K562 (cell line): ENCODE measurements around the gene CABP7. TPM values are rescaled to one million over a fixed set of nuclear protein-coding genes. Genes with fewer than 3 reads are reported as not detected.

Experiments used
- BRCA1 ChIP-seq, 2 experiments: fragments of 450-650 bp in 1 of 2; sonication (generic) in 1 of 2; formaldehyde crosslinking in 1 of 2; IDR thresholded peaks; 2 replicates each; pipeline versions ENCODE4 v1.5.0 to v1.6.1; 2017 to 2020; ENCODE audit warnings: mild to moderate bottlenecking in 1 of 2, missing genetic modification reagents in 1 of 2
- DEAF1 ChIP-seq: fragments of 450-650 bp; formaldehyde crosslinking; IDR thresholded peaks from 2 replicates; pipeline ENCODE4 v1.4.0; 2020; ENCODE audit warnings: mild to moderate bottlenecking, moderate library complexity
- IRF9 ChIP-seq: fragments of 450-650 bp; IDR thresholded peaks from 2 replicates; pipeline ENCODE4 v1.6.1; 2016; ENCODE audit warnings: missing biosample characterization, missing genetic modification characterization
- KHSRP ChIP-seq: fragments of 450-650 bp; IDR thresholded peaks from 2 replicates; pipeline ENCODE4 v1.6.1; 2017
- NR2F6 ChIP-seq: fragments of 450-650 bp; formaldehyde crosslinking; IDR thresholded peaks from 2 replicates; pipeline ENCODE4 v1.4.0; 2020; ENCODE audit warnings: mild to moderate bottlenecking
- RBM22 ChIP-seq: fragments of 200-400 bp; formaldehyde crosslinking; IDR thresholded peaks from 2 replicates; pipeline ENCODE4 v1.6.1; 2018; ENCODE audit warnings: low read length, low read depth; ENCODE audit not compliant: poor library complexity, severe bottlenecking
- XRCC5 ChIP-seq: fragments of 200-400 bp; formaldehyde crosslinking; IDR thresholded peaks from 2 replicates; pipeline ENCODE4 v1.6.1; 2017; ENCODE audit warnings: low read depth, mild to moderate bottlenecking, low read length
- ZNF316 ChIP-seq: fragments of 450-650 bp; IDR thresholded peaks from 2 replicates; pipeline ENCODE4 v1.6.1; 2016
- ZNF431 ChIP-seq: sonication (generic); formaldehyde crosslinking; IDR thresholded peaks from 2 replicates; pipeline ENCODE4 v1.8.0; 2022; ENCODE audit warnings: mild to moderate bottlenecking, missing genetic modification reagents
- ZNF507 ChIP-seq: conservative IDR thresholded peaks from 2 replicates; pipeline ENCODE4 v1.6.1; 2017; ENCODE audit warnings: missing genetic modification characterization, missing compliant biosample characterization
- ZNF583 ChIP-seq: fragments of 250-450 bp; sonication (Bioruptor Pico); IDR thresholded peaks from 2 replicates; pipeline ENCODE4 v1.4.0; 2020
- polyA plus RNA-seq, 8 experiments: library from polyadenylated mRNA; depleted of rRNA in 4 of 8; stranded (reverse) in 5 of 8; unstranded in 3 of 8; fragments of >200 nt; fragmentation: Nextera tagmentation in 2 of 8; fragmentation: Illumina TruSeq in 1 of 8; extraction: Ambion mirVana in 2 of 8; extraction: Trizol in 1 of 8; gene quantifications; 2 replicates each; pipeline versions ENCODE4 v1.2.1 to v1.2.3, GENCODE V29; 2011 to 2014; ENCODE audit warnings: inconsistent platforms in 1 of 8, missing spikeins in 1 of 8
- total RNA-seq, 7 experiments: library from RNA; depleted of rRNA in 6 of 7; stranded (reverse); fragments of >200 nt in 6 of 7; fragmentation: Illumina TruSeq in 2 of 7; extraction: Trizol in 2 of 7; gene quantifications; 2 replicates each; pipeline versions ENCODE4 v1.2.1 to v1.2.3, GENCODE V29; 2011 to 2021; ENCODE audit warnings: low replicate concordance in 1 of 7
- TF ChIP-seq, protein P1 (sequence below), 2 experiments: IDR thresholded peaks; 2 replicates each; pipeline ENCODE4 v1.6.1; 2011; ENCODE audit warnings: borderline replicate concordance in 1 of 2, control low read depth in 1 of 2, low read depth in 1 of 2, low read length in 1 of 2, mild to moderate bottlenecking in 1 of 2, mixed read lengths in 1 of 2, moderate library complexity in 1 of 2; ENCODE audit not compliant: insufficient read depth in 1 of 2, insufficient read length in 1 of 2, poor library complexity in 1 of 2, severe bottlenecking in 1 of 2; ENCODE audit errors: extremely low read depth in 1 of 2
- TF ChIP-seq, protein P2 (sequence below): fragments of 250-450 bp; sonication (Bioruptor Pico); IDR thresholded peaks from 2 replicates; pipeline ENCODE4 v1.8.0; 2021; ENCODE audit warnings: moderate library complexity, mild to moderate bottlenecking, inconsistent platforms
- TF ChIP-seq, protein P3 (sequence below): fragments of 250-450 bp; sonication (Bioruptor Pico); IDR thresholded peaks from 2 replicates; pipeline ENCODE4 v1.5.0; 2021

Gene CABP7
- total and polyA plus RNA-seq, 9 of the 15 experiments (the other 6 are each of a cell fraction or from before 2014, with no cell fraction given) = not detected

- TF ChIP-seq NR2F6 (CRISPR knock-in tag) (no peak), ZNF316 (no peak), XRCC5 (no peak), IRF9 (no peak), BRCA1 (IDR thresholded peaks at IDR 0.05) (no peak), BRCA1 (CRISPR knock-in tag; IDR thresholded peaks at IDR 0.05) (no peak), ZNF507 (tag) (no peak), ZNF583 (CRISPR knock-in tag) (no peak), KHSRP (no peak), RBM22 (no peak), DEAF1 (CRISPR knock-in tag) (no peak), ZNF431 (CRISPR knock-in tag) (no peak)
- TF ChIP-seq, protein P1, sequence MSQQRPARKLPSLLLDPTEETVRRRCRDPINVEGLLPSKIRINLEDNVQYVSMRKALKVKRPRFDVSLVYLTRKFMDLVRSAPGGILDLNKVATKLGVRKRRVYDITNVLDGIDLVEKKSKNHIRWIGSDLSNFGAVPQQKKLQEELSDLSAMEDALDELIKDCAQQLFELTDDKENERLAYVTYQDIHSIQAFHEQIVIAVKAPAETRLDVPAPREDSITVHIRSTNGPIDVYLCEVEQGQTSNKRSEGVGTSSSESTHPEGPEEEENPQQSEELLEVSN (IDR thresholded peaks at IDR 0.05; ENCODE audit: borderline replicate concordance in 1 of 2, extremely low read depth in 1 of 2, insufficient read depth in 1 of 2, insufficient read length in 1 of 2, low read depth in 1 of 2, low read length in 1 of 2, poor library complexity in 1 of 2, severe bottlenecking in 1 of 2) = no peak
- TF ChIP-seq, protein P2, sequence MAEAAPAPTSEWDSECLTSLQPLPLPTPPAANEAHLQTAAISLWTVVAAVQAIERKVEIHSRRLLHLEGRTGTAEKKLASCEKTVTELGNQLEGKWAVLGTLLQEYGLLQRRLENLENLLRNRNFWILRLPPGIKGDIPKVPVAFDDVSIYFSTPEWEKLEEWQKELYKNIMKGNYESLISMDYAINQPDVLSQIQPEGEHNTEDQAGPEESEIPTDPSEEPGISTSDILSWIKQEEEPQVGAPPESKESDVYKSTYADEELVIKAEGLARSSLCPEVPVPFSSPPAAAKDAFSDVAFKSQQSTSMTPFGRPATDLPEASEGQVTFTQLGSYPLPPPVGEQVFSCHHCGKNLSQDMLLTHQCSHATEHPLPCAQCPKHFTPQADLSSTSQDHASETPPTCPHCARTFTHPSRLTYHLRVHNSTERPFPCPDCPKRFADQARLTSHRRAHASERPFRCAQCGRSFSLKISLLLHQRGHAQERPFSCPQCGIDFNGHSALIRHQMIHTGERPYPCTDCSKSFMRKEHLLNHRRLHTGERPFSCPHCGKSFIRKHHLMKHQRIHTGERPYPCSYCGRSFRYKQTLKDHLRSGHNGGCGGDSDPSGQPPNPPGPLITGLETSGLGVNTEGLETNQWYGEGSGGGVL (CRISPR knock-in tag) = no peak
- TF ChIP-seq, protein P3, sequence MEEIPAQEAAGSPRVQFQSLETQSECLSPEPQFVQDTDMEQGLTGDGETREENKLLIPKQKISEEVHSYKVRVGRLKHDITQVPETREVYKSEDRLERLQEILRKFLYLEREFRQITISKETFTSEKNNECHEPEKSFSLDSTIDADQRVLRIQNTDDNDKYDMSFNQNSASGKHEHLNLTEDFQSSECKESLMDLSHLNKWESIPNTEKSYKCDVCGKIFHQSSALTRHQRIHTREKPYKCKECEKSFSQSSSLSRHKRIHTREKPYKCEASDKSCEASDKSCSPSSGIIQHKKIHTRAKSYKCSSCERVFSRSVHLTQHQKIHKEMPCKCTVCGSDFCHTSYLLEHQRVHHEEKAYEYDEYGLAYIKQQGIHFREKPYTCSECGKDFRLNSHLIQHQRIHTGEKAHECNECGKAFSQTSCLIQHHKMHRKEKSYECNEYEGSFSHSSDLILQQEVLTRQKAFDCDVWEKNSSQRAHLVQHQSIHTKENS (CRISPR knock-in tag) = no peak
- TF ChIP-seq, all 486 proteins: peak for 0
These were observed 11.5 kb downstream of the CABP7 start (continued) for GRCh38 chr22:29731058-29731850.
